ENCODE results near the gene ARL4C. TPM values are rescaled to one million over a fixed set of nuclear protein-coding genes. Genes with fewer than 3 reads are reported as not detected.

Gene ARL4C
- total RNA-seq, 4 donors from 2014 or later, result 0.32 to 3.6 (median 0.46) TPM

DNA sequence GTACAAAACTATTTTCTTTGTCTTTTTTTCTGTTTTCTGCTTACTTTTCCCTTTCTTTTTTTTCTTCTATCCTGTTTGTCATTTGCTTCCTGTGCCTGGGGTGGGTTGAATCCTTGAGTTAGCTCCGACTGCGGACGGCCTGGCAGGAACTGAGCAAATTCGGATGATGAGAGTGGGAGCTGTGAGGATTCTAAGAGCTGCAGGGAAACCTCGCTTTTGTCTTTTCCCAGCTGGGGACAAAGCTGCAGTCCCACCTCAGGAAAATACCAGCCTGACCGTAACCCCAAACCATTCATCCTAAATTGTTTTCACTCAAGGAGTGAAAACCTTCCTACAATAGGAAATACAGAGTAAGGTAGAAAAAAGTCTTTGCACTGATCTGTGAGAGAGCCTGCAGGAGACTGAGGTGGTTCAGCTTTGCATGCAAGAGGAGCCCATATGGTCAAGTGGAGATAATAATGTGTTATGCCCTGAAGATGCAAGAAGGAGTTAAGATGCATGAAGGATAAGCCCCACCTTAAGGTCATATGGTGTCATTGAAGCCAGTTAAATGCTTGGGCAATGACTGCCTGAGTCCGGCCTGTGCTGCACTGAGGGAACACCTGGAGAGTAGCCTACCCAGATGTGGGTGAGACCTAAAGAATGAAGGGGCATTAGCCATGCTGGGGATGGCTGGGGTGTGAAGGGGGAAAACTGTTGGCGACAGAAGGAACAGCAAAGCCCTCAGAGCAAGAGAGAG, 31.7 kb upstream of the ARL4C start:
- Histone ChIP-seq H3K4me3 (no peak overlapping the region), H3K27ac (no peak overlapping the region), H3K27me3 (peaks cover 0 to 4% (median 0%) of the 10 kb centered on the region in 3 donors), H3K9me3 (no peaks in the 10 kb centered on the region), H3K36me3 (no peaks in the 10 kb centered on the region), H3K4me1 (no peaks in the 10 kb centered on the region)
- in situ Hi-C loops (cut with MboI; ENCODE audit: low sequenced_read_pairs in 4 of 4) (loop anchor here in 2 of 4 donors (25.0 kb wide), 2 partner anchors 541 to 1059 kb away; no protein-coding TSS in a partner anchor), intact Hi-C loops (cut with DNase I; ENCODE audit: low total_unique reads) (no loop called here)
- DNase-seq (no peak), ATAC-seq (no peak)
- TF ChIP-seq, protein P1, sequence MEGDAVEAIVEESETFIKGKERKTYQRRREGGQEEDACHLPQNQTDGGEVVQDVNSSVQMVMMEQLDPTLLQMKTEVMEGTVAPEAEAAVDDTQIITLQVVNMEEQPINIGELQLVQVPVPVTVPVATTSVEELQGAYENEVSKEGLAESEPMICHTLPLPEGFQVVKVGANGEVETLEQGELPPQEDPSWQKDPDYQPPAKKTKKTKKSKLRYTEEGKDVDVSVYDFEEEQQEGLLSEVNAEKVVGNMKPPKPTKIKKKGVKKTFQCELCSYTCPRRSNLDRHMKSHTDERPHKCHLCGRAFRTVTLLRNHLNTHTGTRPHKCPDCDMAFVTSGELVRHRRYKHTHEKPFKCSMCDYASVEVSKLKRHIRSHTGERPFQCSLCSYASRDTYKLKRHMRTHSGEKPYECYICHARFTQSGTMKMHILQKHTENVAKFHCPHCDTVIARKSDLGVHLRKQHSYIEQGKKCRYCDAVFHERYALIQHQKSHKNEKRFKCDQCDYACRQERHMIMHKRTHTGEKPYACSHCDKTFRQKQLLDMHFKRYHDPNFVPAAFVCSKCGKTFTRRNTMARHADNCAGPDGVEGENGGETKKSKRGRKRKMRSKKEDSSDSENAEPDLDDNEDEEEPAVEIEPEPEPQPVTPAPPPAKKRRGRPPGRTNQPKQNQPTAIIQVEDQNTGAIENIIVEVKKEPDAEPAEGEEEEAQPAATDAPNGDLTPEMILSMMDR (IDR thresholded peaks at IDR 0.05 in 4 of 5, conservative IDR thresholded peaks at IDR 0.05 in 1 of 5), result no peak

DNA sequence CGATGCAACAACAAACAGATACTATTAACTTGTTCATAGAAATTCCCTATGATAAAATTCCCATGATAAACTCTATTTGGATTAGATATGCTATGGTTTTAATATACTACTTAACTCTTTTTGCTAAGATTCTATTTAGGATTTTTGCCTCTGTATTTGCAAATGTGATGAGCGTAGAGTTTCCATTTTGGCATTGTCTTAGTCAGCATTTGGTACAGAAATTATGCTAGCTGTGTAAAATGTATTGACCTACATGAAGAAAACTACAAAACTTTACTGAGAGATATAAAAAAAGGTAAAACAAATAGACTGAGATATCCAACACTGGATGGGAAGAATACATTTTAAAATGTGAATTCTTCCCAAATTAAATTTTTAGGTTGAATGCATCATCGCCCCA, 29.8 kb upstream of the ARL4C start:
- H3K4me1 ChIP-seq, result no peaks in the 10 kb centered on the region
- ATAC-seq, result no peak
- no peak overlapping the region for H3K27ac ChIP-seq
- no peak overlapping the region for H3K4me3 ChIP-seq
- intact Hi-C loops (cut with DNase I; ENCODE audit: low total_unique reads) (no loop called here), in situ Hi-C loops (cut with MboI; ENCODE audit: low sequenced_read_pairs in 4 of 4) (loop anchor here in 2 of 4 donors (25.0 kb wide), 2 partner anchors 539 to 1061 kb away; no protein-coding TSS in a partner anchor)
- no peak for TF ChIP-seq POLR2A (IDR thresholded peaks at IDR 0.05)
- TF ChIP-seq, protein P1 (IDR thresholded peaks at IDR 0.05 in 4 of 5, conservative IDR thresholded peaks at IDR 0.05 in 1 of 5), result no peak
- DNase-seq, result no peak
- H3K27me3 ChIP-seq, result no peaks in the 10 kb centered on the region
- H3K9me3 ChIP-seq, result no peaks in the 10 kb centered on the region
- H3K36me3 ChIP-seq, result no peaks in the 10 kb centered on the region

DNA sequence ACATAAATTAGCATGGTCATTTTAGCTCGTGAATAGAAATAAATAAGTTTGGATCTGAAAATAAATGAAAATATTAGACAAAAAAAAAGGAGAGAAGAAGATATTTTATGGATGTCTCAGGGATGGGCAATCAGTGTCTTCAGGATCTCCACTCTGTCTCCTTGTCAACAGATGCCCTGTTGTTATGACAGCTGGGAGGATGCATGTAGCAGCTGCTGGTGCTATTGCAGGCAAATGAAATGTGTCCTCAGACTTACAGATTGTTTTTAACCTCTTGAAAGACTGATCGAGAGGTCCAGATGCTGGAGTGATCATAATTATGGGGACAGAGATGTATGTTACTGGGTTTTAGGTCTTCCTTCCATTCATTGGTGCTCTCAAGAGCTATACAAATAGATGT, 24.7 kb upstream of the ARL4C start:
- intact Hi-C loops (cut with DNase I; ENCODE audit: low total_unique reads) (no loop called here), in situ Hi-C loops (cut with MboI; ENCODE audit: low sequenced_read_pairs in 4 of 4) (no loop called here)
- TF ChIP-seq, protein P1 (IDR thresholded peaks at IDR 0.05 in 4 of 5, conservative IDR thresholded peaks at IDR 0.05 in 1 of 5), result no peak
- TF ChIP-seq POLR2A (IDR thresholded peaks at IDR 0.05), result no peak

DNA sequence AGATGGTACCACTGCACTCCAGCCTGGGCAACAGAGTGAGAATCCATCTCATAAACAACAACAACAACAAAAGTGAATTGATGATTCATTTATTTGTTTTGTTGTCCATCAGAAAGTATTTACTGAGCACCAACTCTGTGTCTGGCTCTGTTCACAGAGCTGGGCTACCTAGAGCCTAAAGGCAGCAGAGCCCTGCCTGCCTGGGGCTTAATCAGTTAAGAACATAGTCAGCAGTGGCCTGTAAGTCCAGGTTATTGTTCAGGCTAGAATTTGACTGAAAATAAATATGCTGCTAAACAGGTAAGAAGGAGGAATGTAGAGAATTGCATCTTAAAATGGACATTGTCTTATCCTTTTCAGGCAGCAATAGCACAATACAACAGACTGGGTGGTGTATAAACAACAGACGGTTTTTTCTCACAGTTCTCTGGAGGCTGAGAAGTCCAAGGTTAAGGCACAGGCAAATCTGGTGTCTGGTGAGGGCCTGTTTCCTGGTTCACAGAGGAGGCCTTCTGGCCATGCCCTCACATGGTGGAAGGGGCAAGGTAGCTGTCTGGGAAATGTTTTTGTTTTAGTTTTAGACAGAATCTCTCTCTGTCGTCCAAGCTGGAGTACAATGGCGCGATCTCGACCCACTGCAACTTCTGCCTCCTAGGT, 22.2 kb upstream of the ARL4C start:
- H3K4me1 ChIP-seq, result no peaks in the 10 kb centered on the region
- no peak for ATAC-seq
- H3K9me3 ChIP-seq, result no peaks in the 10 kb centered on the region
- H3K4me3 ChIP-seq, result no peak overlapping the region
- no peaks in the 10 kb centered on the region for H3K36me3 ChIP-seq
- TF ChIP-seq, protein P1 (IDR thresholded peaks at IDR 0.05 in 4 of 5, conservative IDR thresholded peaks at IDR 0.05 in 1 of 5), result no peak
- no peak for TF ChIP-seq POLR2A (IDR thresholded peaks at IDR 0.05)
- in situ Hi-C loops (cut with MboI; ENCODE audit: low sequenced_read_pairs in 4 of 4) (no loop called here), intact Hi-C loops (cut with DNase I; ENCODE audit: low total_unique reads) (no loop called here)
- no peaks in the 10 kb centered on the region for H3K27me3 ChIP-seq
- no peak overlapping the region for H3K27ac ChIP-seq
- DNase-seq, result no peak

More for the DNA sequence above, 24.7 kb upstream of the ARL4C start:
- Histone ChIP-seq H3K36me3 (no peaks in the 10 kb centered on the region), H3K27me3 (no peaks in the 10 kb centered on the region), H3K9me3 (no peaks in the 10 kb centered on the region), H3K27ac (no peak overlapping the region), H3K4me1 (no peaks in the 10 kb centered on the region), H3K4me3 (no peak overlapping the region)
- DNase-seq (no peak), ATAC-seq (no peak)
